ENCODE results near the gene FZD1.
A peak's percentile ranks its signal among the peaks of the same experiment; 100 is the strongest.

The FZD1 gene

GRCh38 chr7:91265693-91266066 is 1.4 kb downstream of the FZD1 start:
- DNase-seq, result no peak

GRCh38 chr7:91266067-91266688 is 1.9 kb downstream of the FZD1 start:
- DNase-seq, result no peak

GRCh38 chr7:91266689-91267090 is 2.5 kb downstream of the FZD1 start:
- no peak for DNase-seq

GRCh38 chr7:91267171-91267955 is 3.1 kb downstream of the FZD1 start:
- no peak for DNase-seq

- no peak for DNase-seq
These were observed 6.1 kb downstream of the FZD1 start for GRCh38 chr7:91270372-91270771.

- DNase-seq, result no peak
These were observed 12.7 kb downstream of the FZD1 start for GRCh38 chr7:91276909-91277308.

GRCh38 chr7:91280185-91280584 is 16.0 kb downstream of the FZD1 start:
- peak in 1 of 2 experiments; percentile 67 for DNase-seq

- DNase-seq, result no peak
These were observed 16.4 kb downstream of the FZD1 start for GRCh38 chr7:91280604-91281003.

- DNase-seq, result no peak
These were observed 21.6 kb downstream of the FZD1 start for GRCh38 chr7:91285696-91286355.

GRCh38 chr7:91286432-91286831 is 22.2 kb downstream of the FZD1 start:
- peak; percentile 96 to 98 for DNase-seq

- DNase-seq, result no peak
These were observed 23.3 kb downstream of the FZD1 start for GRCh38 chr7:91287371-91288084.

GRCh38 chr7:91288208-91288824 is 24.1 kb downstream of the FZD1 start:
- DNase-seq, result peak in 1 of 2 experiments; percentile 52

- DNase-seq, result no peak
These were observed 25.5 kb downstream of the FZD1 start for GRCh38 chr7:91289633-91290254.

GRCh38 chr7:91291302-91291701 is 27.1 kb downstream of the FZD1 start:
- no peak for DNase-seq

GRCh38 chr7:91291902-91292301 is 27.7 kb downstream of the FZD1 start:
- no peak for DNase-seq

- no peak for DNase-seq
These were observed 28.3 kb downstream of the FZD1 start for GRCh38 chr7:91292506-91292905.

- no peak for DNase-seq
These were observed 28.9 kb downstream of the FZD1 start for GRCh38 chr7:91293136-91293535.

GRCh38 chr7:91293840-91294239 is 29.6 kb downstream of the FZD1 start:
- DNase-seq, result no peak

- peak; percentile 80 to 90 for DNase-seq
These were observed 30.5 kb downstream of the FZD1 start for GRCh38 chr7:91294639-91295220.

GRCh38 chr7:91295576-91295975 is 31.3 kb downstream of the FZD1 start:
- DNase-seq, result peak in 1 of 2 experiments; percentile 7

- no peak for DNase-seq
These were observed 33.7 kb downstream of the FZD1 start for GRCh38 chr7:91297939-91298338.

Data from NCI-H524 (cell line).